SU-DHL-6 (cell line): ENCODE data around the gene ZNF195.
"Not testable (repeated sequence)": the region's sequence is repeated elsewhere in the genome, so short reads cannot be mapped to it uniquely, and the experiment has no call there.

Experiments
- H2AFZ ChIP-seq: fragments of 200-600 bp; sonication (generic); 2 replicates; pipeline ENCODE4 v1.6.1; 2014; ENCODE audit warnings: low read depth, mild to moderate bottlenecking, moderate library complexity, mixed read lengths, antibody characterized with exemption, low read length; ENCODE audit not compliant: severe bottlenecking
- H3F3A ChIP-seq: fragments of 200-600 bp; shearing (Covaris generic); 2 replicates; pipeline ENCODE4 v1.6.0; 2016; ENCODE audit warnings: antibody characterized with exemption, mild to moderate bottlenecking; ENCODE audit not compliant: insufficient read depth
- H3K27ac ChIP-seq: fragments of 200-600 bp; sonication (generic); 2 replicates; pipeline ENCODE4 v1.5.1; 2016; ENCODE audit warnings: low read depth, mild to moderate bottlenecking, low read length, moderate library complexity, mixed read lengths
- H3K27me3 ChIP-seq: fragments of 200-600 bp; sonication (generic), shearing (Covaris generic); 2 replicates; pipeline ENCODE4 v1.6.0; 2014; ENCODE audit warnings: mild to moderate bottlenecking, low read length
- H3K36me3 ChIP-seq: fragments of 200-600 bp; sonication (generic); 2 replicates; pipeline ENCODE4 v1.6.1; 2014; ENCODE audit warnings: mild to moderate bottlenecking, low read length, mixed read lengths
- H3K4me2 ChIP-seq: fragments of 300-600, 200-600 bp; shearing (Covaris generic), sonication (generic); 2 replicates; pipeline ENCODE4 v1.6.0; 2014; ENCODE audit warnings: low read length, low read depth, mild to moderate bottlenecking; ENCODE audit not compliant: poor library complexity, severe bottlenecking
- H3K4me3 ChIP-seq: fragments of 200-600 bp; sonication (generic); 2 replicates; pipeline ENCODE4 v1.5.1; 2014; ENCODE audit warnings: antibody characterized with exemption, low read length, mild to moderate bottlenecking, mixed read lengths; ENCODE audit not compliant: insufficient read depth, poor library complexity, severe bottlenecking
- H3K79me2 ChIP-seq: fragments of 200-600 bp; sonication (generic); 2 replicates; pipeline ENCODE4 v1.6.1; 2014; ENCODE audit warnings: mild to moderate bottlenecking, low read length, moderate library complexity; ENCODE audit not compliant: insufficient read depth
- H3K9ac ChIP-seq: fragments of 200-600 bp; sonication (generic); 2 replicates; pipeline ENCODE4 v1.7.0; 2014; ENCODE audit warnings: mild to moderate bottlenecking, low read length
- H3K9me2 ChIP-seq: fragments of 200-600 bp; sonication (generic); replicated peaks from 2 replicates; pipeline ENCODE4 v1.6.1; 2014; ENCODE audit warnings: low read length; ENCODE audit not compliant: insufficient read depth
- H3K9me3 ChIP-seq: fragments of 200-600 bp; sonication (generic); 2 replicates; pipeline ENCODE4 v1.6.1; 2014; ENCODE audit warnings: low read length, mixed read lengths; ENCODE audit not compliant: insufficient read depth
- H4K20me1 ChIP-seq: fragments of 200-600 bp; sonication (generic); 2 replicates; pipeline ENCODE4 v1.6.1; 2014; ENCODE audit warnings: low read depth, mild to moderate bottlenecking, antibody characterized with exemption, low read length, moderate library complexity, mixed read lengths
- TF ChIP-seq, protein P1 (sequence below): fragments of 200-600 bp; sonication (generic); IDR thresholded peaks from one replicate; pipeline ENCODE4 v1.5.1; 2017; ENCODE audit warnings: antibody characterized with exemption, mild to moderate bottlenecking, low read length, moderate library complexity; ENCODE audit not compliant: insufficient read depth, poor library complexity, severe bottlenecking

ZNF195 gene

GRCh38 chr11:3421608-3422379, 42.8 kb upstream of the ZNF195 start:
- H4K20me1 ChIP-seq, H3K36me3 ChIP-seq, H3F3A ChIP-seq, H3K9me3 ChIP-seq, H3K79me2 ChIP-seq, H3K27me3 ChIP-seq, H3K27ac ChIP-seq, H3K9me2 ChIP-seq: not testable (repeated sequence)
- H3K9ac ChIP-seq = peak overlapping the region; percentile 51
- H3K4me3 ChIP-seq = peak overlapping the region; percentile 57
- H2AFZ ChIP-seq = peak overlapping the region; percentile 85
- H3K4me2 ChIP-seq = peak overlapping the region; percentile 58

DNA sequence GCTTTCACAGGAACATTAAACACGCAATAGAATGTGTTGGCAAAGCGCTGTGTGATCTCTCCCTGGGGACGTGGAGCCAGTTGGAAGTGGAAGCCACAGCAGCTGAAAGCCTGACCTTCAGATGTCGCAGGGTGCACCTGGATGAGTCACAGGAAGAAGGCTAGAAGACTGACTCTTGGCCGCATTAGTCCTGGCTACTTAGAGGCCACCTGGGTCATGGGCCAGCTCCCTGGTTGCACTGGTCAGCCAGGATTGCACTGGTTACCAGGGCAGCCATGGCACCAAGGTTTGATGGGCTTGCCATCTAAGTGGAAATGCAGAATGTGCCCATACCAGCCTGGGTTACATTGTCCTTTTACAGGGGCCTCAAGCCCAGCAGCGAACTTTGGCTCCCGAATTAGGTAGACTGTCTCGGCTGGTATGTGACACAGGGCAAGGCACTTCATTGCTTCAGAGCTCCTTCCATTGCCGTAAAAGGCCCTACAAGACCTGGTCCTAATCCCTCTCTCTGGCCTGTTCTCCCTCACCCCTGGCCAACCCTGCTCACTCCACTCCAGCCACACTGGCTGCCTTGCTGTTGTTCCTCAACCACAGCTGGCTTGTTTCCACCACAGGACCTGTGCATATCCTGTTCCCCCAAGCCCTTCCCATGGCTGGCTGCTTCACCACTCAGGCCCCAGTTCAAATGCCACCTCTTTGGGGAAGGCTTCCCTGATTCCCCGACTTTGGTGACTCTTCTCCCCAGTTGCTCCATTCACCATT, 41.5 kb upstream of the ZNF195 start:
- not testable (repeated sequence) for H3K36me3 ChIP-seq, H3K79me2 ChIP-seq, H3K9me2 ChIP-seq, H4K20me1 ChIP-seq, H3F3A ChIP-seq, H3K4me2 ChIP-seq, H3K9me3 ChIP-seq, H3K9ac ChIP-seq, H2AFZ ChIP-seq, H3K27me3 ChIP-seq, H3K4me3 ChIP-seq, H3K27ac ChIP-seq

- H3K79me2 ChIP-seq, H3F3A ChIP-seq: not testable (repeated sequence)
Measured at GRCh38 chr11:3419496-3419895, 40.5 kb upstream of the ZNF195 start.

GRCh38 chr11:3417047-3417446, 38.1 kb upstream of the ZNF195 start:
- H3K27ac ChIP-seq, H3K27me3 ChIP-seq, H3K9me2 ChIP-seq, H3K79me2 ChIP-seq, H3F3A ChIP-seq, H3K9ac ChIP-seq, H4K20me1 ChIP-seq, H3K36me3 ChIP-seq, H2AFZ ChIP-seq, H3K4me2 ChIP-seq, H3K9me3 ChIP-seq, H3K4me3 ChIP-seq: not testable (repeated sequence)
- TF ChIP-seq, protein P1, sequence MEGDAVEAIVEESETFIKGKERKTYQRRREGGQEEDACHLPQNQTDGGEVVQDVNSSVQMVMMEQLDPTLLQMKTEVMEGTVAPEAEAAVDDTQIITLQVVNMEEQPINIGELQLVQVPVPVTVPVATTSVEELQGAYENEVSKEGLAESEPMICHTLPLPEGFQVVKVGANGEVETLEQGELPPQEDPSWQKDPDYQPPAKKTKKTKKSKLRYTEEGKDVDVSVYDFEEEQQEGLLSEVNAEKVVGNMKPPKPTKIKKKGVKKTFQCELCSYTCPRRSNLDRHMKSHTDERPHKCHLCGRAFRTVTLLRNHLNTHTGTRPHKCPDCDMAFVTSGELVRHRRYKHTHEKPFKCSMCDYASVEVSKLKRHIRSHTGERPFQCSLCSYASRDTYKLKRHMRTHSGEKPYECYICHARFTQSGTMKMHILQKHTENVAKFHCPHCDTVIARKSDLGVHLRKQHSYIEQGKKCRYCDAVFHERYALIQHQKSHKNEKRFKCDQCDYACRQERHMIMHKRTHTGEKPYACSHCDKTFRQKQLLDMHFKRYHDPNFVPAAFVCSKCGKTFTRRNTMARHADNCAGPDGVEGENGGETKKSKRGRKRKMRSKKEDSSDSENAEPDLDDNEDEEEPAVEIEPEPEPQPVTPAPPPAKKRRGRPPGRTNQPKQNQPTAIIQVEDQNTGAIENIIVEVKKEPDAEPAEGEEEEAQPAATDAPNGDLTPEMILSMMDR = peak; percentile 21

More at GRCh38 chr11:3419496-3419895, 40.5 kb upstream of the ZNF195 start:
- not testable (repeated sequence) for H2AFZ ChIP-seq, H3K9ac ChIP-seq, H4K20me1 ChIP-seq, H3K4me3 ChIP-seq, H3K27me3 ChIP-seq, H3K27ac ChIP-seq, H3K4me2 ChIP-seq, H3K36me3 ChIP-seq, H3K9me3 ChIP-seq, H3K9me2 ChIP-seq

DNA sequence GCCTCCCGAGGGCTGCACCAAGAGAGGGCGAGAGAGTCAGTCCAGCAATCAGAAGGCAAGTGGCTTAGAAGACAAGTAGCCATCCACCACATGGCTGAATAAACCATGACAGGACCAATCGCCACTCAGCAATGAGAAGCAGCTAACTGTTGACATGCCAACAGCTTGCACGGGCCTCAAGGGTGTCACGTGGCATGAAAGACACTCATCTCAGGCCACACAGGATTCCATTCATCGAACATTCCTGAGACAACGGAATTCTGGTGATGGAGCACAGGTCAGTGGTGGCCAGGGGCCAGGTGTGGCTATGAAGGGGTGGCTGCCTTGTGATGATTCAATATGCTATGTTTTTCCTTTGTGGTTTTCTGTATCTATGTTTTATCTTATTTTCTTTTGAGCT, 36.4 kb upstream of the ZNF195 start:
- H3K9me2 ChIP-seq, H2AFZ ChIP-seq, H4K20me1 ChIP-seq, H3K4me2 ChIP-seq, H3K9me3 ChIP-seq, H3K27me3 ChIP-seq, H3K9ac ChIP-seq, H3F3A ChIP-seq, H3K36me3 ChIP-seq, H3K4me3 ChIP-seq, H3K79me2 ChIP-seq, H3K27ac ChIP-seq: not testable (repeated sequence)

GRCh38 chr11:3413666-3414065, 34.7 kb upstream of the ZNF195 start:
- H3K9ac ChIP-seq, H3K36me3 ChIP-seq, H3K9me2 ChIP-seq, H4K20me1 ChIP-seq, H3K9me3 ChIP-seq, H2AFZ ChIP-seq, H3F3A ChIP-seq, H3K4me2 ChIP-seq, H3K79me2 ChIP-seq, H3K27me3 ChIP-seq, H3K4me3 ChIP-seq, H3K27ac ChIP-seq: not testable (repeated sequence)
